Esophagus muscularis mucosa (tissue), 4 donors: ENCODE results near the gene ROBO1.

ENCODE experiments used
- EP300 ChIP-seq: sonication (generic); formaldehyde crosslinking; IDR thresholded peaks from one replicate; pipeline ENCODE4 v1.6.1; 2017; ENCODE audit warnings: antibody characterized with exemption
- POLR2A ChIP-seq: fragments of 450-650 bp; IDR thresholded peaks from one replicate; pipeline ENCODE4 v1.6.1; 2017; ENCODE audit warnings: antibody characterized with exemption, moderate library complexity, mild to moderate bottlenecking, low read depth
- POLR2AphosphoS5 ChIP-seq, 2 donors: sonication (generic); formaldehyde crosslinking; IDR thresholded peaks; one replicate each; pipeline ENCODE4 v1.6.1; 2017; ENCODE audit warnings: antibody characterized with exemption in 2 of 2
- TF ChIP-seq, protein P1 (sequence below), 3 experiments: fragments of 200-600 bp in 2 of 3; fragments of 450-650 bp in 1 of 3; sonication (generic) in 2 of 3; IDR thresholded peaks; one replicate each; pipeline ENCODE4 v1.5.1; 2017 to 2019; ENCODE audit warnings: antibody characterized with exemption in 3 of 3, mild to moderate bottlenecking in 2 of 3, moderate library complexity in 1 of 3

GRCh38 chr3:78838362-78838761 is 929.4 kb downstream of the ROBO1 start:
- TF ChIP-seq, protein P1, sequence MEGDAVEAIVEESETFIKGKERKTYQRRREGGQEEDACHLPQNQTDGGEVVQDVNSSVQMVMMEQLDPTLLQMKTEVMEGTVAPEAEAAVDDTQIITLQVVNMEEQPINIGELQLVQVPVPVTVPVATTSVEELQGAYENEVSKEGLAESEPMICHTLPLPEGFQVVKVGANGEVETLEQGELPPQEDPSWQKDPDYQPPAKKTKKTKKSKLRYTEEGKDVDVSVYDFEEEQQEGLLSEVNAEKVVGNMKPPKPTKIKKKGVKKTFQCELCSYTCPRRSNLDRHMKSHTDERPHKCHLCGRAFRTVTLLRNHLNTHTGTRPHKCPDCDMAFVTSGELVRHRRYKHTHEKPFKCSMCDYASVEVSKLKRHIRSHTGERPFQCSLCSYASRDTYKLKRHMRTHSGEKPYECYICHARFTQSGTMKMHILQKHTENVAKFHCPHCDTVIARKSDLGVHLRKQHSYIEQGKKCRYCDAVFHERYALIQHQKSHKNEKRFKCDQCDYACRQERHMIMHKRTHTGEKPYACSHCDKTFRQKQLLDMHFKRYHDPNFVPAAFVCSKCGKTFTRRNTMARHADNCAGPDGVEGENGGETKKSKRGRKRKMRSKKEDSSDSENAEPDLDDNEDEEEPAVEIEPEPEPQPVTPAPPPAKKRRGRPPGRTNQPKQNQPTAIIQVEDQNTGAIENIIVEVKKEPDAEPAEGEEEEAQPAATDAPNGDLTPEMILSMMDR (IDR thresholded peaks at IDR 0.05): no peak
- TF ChIP-seq POLR2AphosphoS5 (IDR thresholded peaks at IDR 0.05): no peak
- no peak for TF ChIP-seq POLR2A
- TF ChIP-seq EP300: no peak
